HepG2 (cell line): ENCODE measurements around the gene GDI1. TPM values are rescaled to one million over a fixed set of nuclear protein-coding genes. Genes with fewer than 3 reads are reported as not detected.

Experiments used
- ATAC-seq: fragments of 200-7000 bp; cut with Tn5 transposase; 3 replicates; pipeline ENCODE4 v1.9.1; 2020; ENCODE audit warnings: mild to moderate bottlenecking, moderate library complexity
- BruUV-seq: library from RNA; stranded (reverse); fragments of 400-500 nt; replicated peaks from 2 replicates; lab custom pipeline; 2021; lab: Mats Ljungman, UMichigan
- CTCF ChIA-PET: fragments of 300-600 bp; formaldehyde crosslinking; extraction: SDS; loops from one replicate; lab custom pipeline; 2021; ENCODE audit warnings: low total read pairs, inconsistent platforms, low intra/inter-chr PET ratio; lab: Yijun Ruan, JAX
- POLR2A ChIA-PET: fragments of 350-600 bp; sonication (Branson Sonifier 250); formaldehyde crosslinking; loops from one replicate; lab custom pipeline; 2020; ENCODE audit warnings: antibody characterized with exemption, inconsistent platforms; lab: Yijun Ruan, JAX
- DNase-seq: peaks from one replicate; pipeline ENCODE4 v3.0.0-alpha.2; 2015; ENCODE audit warnings: low spot score
- FAIRE-seq: peaks from 3 replicates; lab custom pipeline; 2011; peaks lifted over from hg19 to GRCh38; lab: Jason Lieb, UNC
- H2AFZ ChIP-seq: one replicate; pipeline ENCODE4 v1.6.1; 2011; ENCODE audit warnings: low read length, inconsistent platforms
- H3K27ac ChIP-seq: fragments of 300-600 bp; 3 replicates; pipeline ENCODE4 v1.8.0; 2011; ENCODE audit warnings: mixed run types, mild to moderate bottlenecking, mixed read lengths, low read length, inconsistent platforms; ENCODE audit not compliant: insufficient read depth; ENCODE audit errors: extremely low read length
- H3K27me3 ChIP-seq, 2 experiments: fragments of 200-600 bp in 1 of 2; 2 replicates in 1 of 2; 3 replicates in 1 of 2; pipeline versions ENCODE4 v1.6.0 to v1.8.0; 2011; ENCODE audit warnings: low read length in 2 of 2, mild to moderate bottlenecking in 2 of 2, moderate library complexity in 2 of 2, inconsistent platforms in 1 of 2; ENCODE audit not compliant: insufficient read depth in 2 of 2, control insufficient read depth in 1 of 2
- H3K36me3 ChIP-seq, 2 experiments: fragments of 200-600 bp in 1 of 2; replicated peaks in 1 of 2; 2 replicates in 1 of 2; 3 replicates in 1 of 2; pipeline versions ENCODE4 v1.5.1 to v1.8.0; 2011; ENCODE audit warnings: low read length in 2 of 2, inconsistent platforms in 1 of 2; ENCODE audit not compliant: insufficient read depth in 2 of 2, control insufficient read depth in 1 of 2
- H3K4me1 ChIP-seq: 2 replicates; pipeline ENCODE4 v1.5.1; 2012; ENCODE audit warnings: low read length, inconsistent platforms; ENCODE audit not compliant: insufficient read depth
- H3K4me2 ChIP-seq: 2 replicates; pipeline ENCODE4 v1.6.0; 2011; ENCODE audit warnings: low read depth, low read length, inconsistent platforms
- H3K4me3 ChIP-seq, 3 experiments: fragments of 200-600 bp in 1 of 3; sonication (generic), shearing (Covaris generic) in 1 of 3; replicated peaks in 1 of 3; 2 replicates each; pipeline ENCODE4 v1.5.1; 2011 to 2016; ENCODE audit warnings: low read length in 3 of 3, inconsistent platforms in 2 of 3, low read depth in 2 of 3, mild to moderate bottlenecking in 2 of 3, control low read depth in 1 of 3, mixed read lengths in 1 of 3; ENCODE audit not compliant: insufficient read depth in 1 of 3
- H3K79me2 ChIP-seq: one replicate; pipeline ENCODE4 v1.6.1; 2011; ENCODE audit warnings: low read length, inconsistent platforms; ENCODE audit not compliant: insufficient read depth
- H3K9ac ChIP-seq: 2 replicates; pipeline ENCODE4 v1.6.0; 2011; ENCODE audit warnings: mild to moderate bottlenecking, low read depth, low read length, inconsistent platforms; ENCODE audit not compliant: insufficient read depth
- H3K9me3 ChIP-seq: 2 replicates; pipeline ENCODE4 v1.5.1; 2012; ENCODE audit warnings: mild to moderate bottlenecking, low read length
- H4K20me1 ChIP-seq: 2 replicates; pipeline ENCODE4 v1.6.0; 2011; ENCODE audit warnings: inconsistent platforms, mild to moderate bottlenecking, low read length, moderate library complexity; ENCODE audit not compliant: insufficient read depth
- CBX2 ChIP-seq, 2 experiments: fragments of 200-600 bp in 1 of 2; sonication (generic); formaldehyde crosslinking in 1 of 2; IDR thresholded peaks; 2 replicates each; pipeline versions ENCODE4 v1.7.0 to v1.8.1; 2018 to 2022; ENCODE audit warnings: low read depth in 2 of 2, low read length in 1 of 2, mild to moderate bottlenecking in 1 of 2, missing genetic modification reagents in 1 of 2
- CEBPZ ChIP-seq: IDR thresholded peaks from 2 replicates; pipeline ENCODE4 v1.6.1; 2012; ENCODE audit warnings: low read length, improper control_type of control experiment
- GFI1 ChIP-seq: sonication (generic); formaldehyde crosslinking; IDR thresholded peaks from 2 replicates; pipeline ENCODE4 v1.5.0; 2020; ENCODE audit warnings: missing genetic modification reagents, mild to moderate bottlenecking, borderline replicate concordance
- RARG ChIP-seq: sonication (generic); formaldehyde crosslinking; IDR thresholded peaks from 2 replicates; pipeline ENCODE4 v1.4.0; 2020; ENCODE audit warnings: low read depth, mild to moderate bottlenecking, missing genetic modification reagents
- RXRA ChIP-seq: sonication (generic); formaldehyde crosslinking; IDR thresholded peaks from 2 replicates; pipeline ENCODE4 v1.5.1; 2020; ENCODE audit warnings: missing genetic modification reagents
- TGIF2 ChIP-seq: IDR thresholded peaks from 2 replicates; pipeline ENCODE4 v1.6.1; 2016; ENCODE audit warnings: control low read depth, missing compliant biosample characterization
- ZNF576 ChIP-seq: sonication (generic); formaldehyde crosslinking; IDR thresholded peaks from 2 replicates; pipeline ENCODE4 v1.4.0; 2020; ENCODE audit warnings: mild to moderate bottlenecking, missing genetic modification reagents
- ZNF670 ChIP-seq: sonication (generic); formaldehyde crosslinking; IDR thresholded peaks from 2 replicates; pipeline ENCODE4 v1.8.0; 2022; ENCODE audit warnings: mild to moderate bottlenecking, missing genetic modification reagents, borderline replicate concordance
- ZNF704 ChIP-seq: sonication (generic); formaldehyde crosslinking; IDR thresholded peaks from 2 replicates; pipeline ENCODE4 v1.8.1; 2023; ENCODE audit warnings: mild to moderate bottlenecking, inconsistent platforms, moderate library complexity, missing genetic modification reagents, borderline replicate concordance
- ZNF879 ChIP-seq: sonication (generic); formaldehyde crosslinking; IDR thresholded peaks from 2 replicates; pipeline ENCODE4 v1.8.1; 2023; ENCODE audit warnings: missing genetic modification reagents
- WGBS: methylation state at CpG from one replicate; pipeline ENCODE4 v1.1.6; 2017; ENCODE audit warnings: low lambda C conversion rate; 5-methylcytosine and 5-hydroxymethylcytosine counted together
- in situ Hi-C: cut with HindIII; loops from 2 replicates; pipeline ENCODE4 v1.10.0; 2017; ENCODE audit warnings: low pct_unique_long_range_greater_than_20kb; ENCODE audit not compliant: extremely low pct_ligation_motif_present
- intact Hi-C: fragments of 100-400 bp; cut with micrococcal nuclease; formaldehyde crosslinking; loops from one replicate; pipeline ENCODE4 v1.10.0; 2022; ENCODE audit not compliant: unreplicated experiment
- polyA plus RNA-seq, 8 experiments: library from polyadenylated mRNA; depleted of rRNA in 3 of 8; stranded (reverse) in 7 of 8; unstranded in 1 of 8; fragments of >200 nt; fragmentation: Illumina TruSeq in 4 of 8; extraction: Trizol in 4 of 8; gene quantifications; 2 replicates each; pipeline versions ENCODE4 v1.2.1 to v1.2.3, GENCODE V29; 2011 to 2016; ENCODE audit warnings: low read depth in 4 of 8, missing spikeins in 1 of 8, mixed read lengths in 1 of 8; ENCODE audit not compliant: insufficient read depth in 1 of 8
- total RNA-seq, 5 experiments: library from RNA; depleted of rRNA; stranded (reverse); fragments of >200 nt; fragmentation: Illumina TruSeq; extraction: Trizol; gene quantifications; 2 replicates each; pipeline ENCODE4 v1.2.3, GENCODE V29; 2016; ENCODE audit warnings: low read depth in 1 of 5
- TF ChIP-seq, protein P1 (sequence below): sonication (generic); formaldehyde crosslinking; IDR thresholded peaks from 2 replicates; pipeline ENCODE4 v1.4.0; 2020; ENCODE audit warnings: low read depth, mild to moderate bottlenecking, missing genetic modification reagents

GDI1 gene
- total and polyA plus RNA-seq, 2 of the 13 experiments (the other 11 are each of a cell fraction or from before 2014, with no cell fraction given) = 17.4 to 105 TPM

DNA sequence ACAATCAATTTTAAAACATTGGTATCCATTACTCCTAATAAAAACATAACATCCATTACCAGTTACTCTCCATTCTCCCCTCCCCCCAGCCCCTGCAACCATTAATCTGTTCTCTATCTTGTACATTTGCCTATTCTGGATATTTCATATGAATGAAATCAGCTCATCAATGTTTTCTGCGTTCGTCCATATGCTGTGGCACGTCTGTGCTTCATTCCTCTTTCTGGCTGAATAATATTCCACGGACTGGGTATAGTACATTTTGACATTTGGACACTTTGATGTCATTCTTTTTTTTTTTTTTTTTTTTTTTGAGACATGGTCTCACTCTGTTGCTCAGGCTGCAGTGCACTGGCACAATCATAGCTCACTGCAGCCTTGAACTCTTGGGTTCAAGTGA is 33.1 kb upstream of the GDI1 start:
- 88% methylated on average over 4 of the region's 4 CpGs for WGBS
- CTCF ChIA-PET = no interaction called here

More for the DNA sequence above, 33.1 kb upstream of the GDI1 start:
- H3K36me3 ChIP-seq = peaks cover 6 to 22% of the 10 kb centered on the region in 2 experiments; a peak in 4 of 5 replicates
- POLR2A ChIA-PET = no interaction called here
- in situ Hi-C loops (loop anchor here (25.0 kb wide), 1 partner anchor 133 kb away; the partner anchor contains the start of genes G6PD and IKBKG), intact Hi-C loops (no loop called here)
- no peak for TF ChIP-seq CEBPZ
- TF ChIP-seq ZNF670 (CRISPR knock-in tag) = no peak
- no peak for TF ChIP-seq ZNF879 (CRISPR knock-in tag)
- TF ChIP-seq ZNF704 (CRISPR knock-in tag) = no peak
- no peak for TF ChIP-seq ZNF576 (CRISPR knock-in tag)
- no peak for TF ChIP-seq CBX2 (IDR thresholded peaks at IDR 0.05; ENCODE audit: low read depth, low read length)
- TF ChIP-seq CBX2 (CRISPR knock-in tag; IDR thresholded peaks at IDR 0.05; ENCODE audit: low read depth) = no peak
- TF ChIP-seq RXRA (CRISPR knock-in tag) = no peak
- no peak for TF ChIP-seq TGIF2 (CRISPR knock-in tag)
- no peak for TF ChIP-seq RARG (CRISPR knock-in tag)
- TF ChIP-seq, protein P1, sequence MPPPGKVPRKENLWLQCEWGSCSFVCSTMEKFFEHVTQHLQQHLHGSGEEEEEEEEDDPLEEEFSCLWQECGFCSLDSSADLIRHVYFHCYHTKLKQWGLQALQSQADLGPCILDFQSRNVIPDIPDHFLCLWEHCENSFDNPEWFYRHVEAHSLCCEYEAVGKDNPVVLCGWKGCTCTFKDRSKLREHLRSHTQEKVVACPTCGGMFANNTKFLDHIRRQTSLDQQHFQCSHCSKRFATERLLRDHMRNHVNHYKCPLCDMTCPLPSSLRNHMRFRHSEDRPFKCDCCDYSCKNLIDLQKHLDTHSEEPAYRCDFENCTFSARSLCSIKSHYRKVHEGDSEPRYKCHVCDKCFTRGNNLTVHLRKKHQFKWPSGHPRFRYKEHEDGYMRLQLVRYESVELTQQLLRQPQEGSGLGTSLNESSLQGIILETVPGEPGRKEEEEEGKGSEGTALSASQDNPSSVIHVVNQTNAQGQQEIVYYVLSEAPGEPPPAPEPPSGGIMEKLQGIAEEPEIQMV (CRISPR knock-in tag) = no peak
- TF ChIP-seq GFI1 (CRISPR knock-in tag) = no peak
- peaks cover 41% of the 10 kb centered on the region for H3K4me1 ChIP-seq
- no peaks in the 10 kb centered on the region for H3K9me3 ChIP-seq
- no peak overlapping the region for H3K27ac ChIP-seq
- H2AFZ ChIP-seq = no peak overlapping the region
- no peak overlapping the region for H3K4me3 ChIP-seq
- ATAC-seq (no peak), FAIRE-seq (no peak), DNase-seq (no peak)
- H3K4me2 ChIP-seq = no peak overlapping the region
- H3K27me3 ChIP-seq = no peaks in the 10 kb centered on the region
- no TSS peak for BruUV-seq
- H3K9ac ChIP-seq = no peak overlapping the region
- peaks cover 20% of the 10 kb centered on the region; the same call in 1 of the 2 replicates for H4K20me1 ChIP-seq
- H3K79me2 ChIP-seq = peaks cover 9% of the 10 kb centered on the region
